Esophagus mucosa (tissue), 1 donor: Measurements from ENCODE around the gene FLII. TPM values are rescaled to one million over a fixed set of nuclear protein-coding genes. Genes with fewer than 3 reads are reported as not detected.

Experiments
- ATAC-seq: fragments of 200-7000 bp; cut with Tn5 transposase; one replicate; pipeline ENCODE4 v1.9.1; 2020
- total RNA-seq: library from RNA; stranded (reverse); gene quantifications from one replicate; pipeline ENCODE4 v1.2.4, GENCODE V29; 2023
- donor health status: DM: yes; HTN: yes; CAD: no.

The FLII gene
- total RNA-seq, 1 donor from 2014 or later = 210 TPM

DNA sequence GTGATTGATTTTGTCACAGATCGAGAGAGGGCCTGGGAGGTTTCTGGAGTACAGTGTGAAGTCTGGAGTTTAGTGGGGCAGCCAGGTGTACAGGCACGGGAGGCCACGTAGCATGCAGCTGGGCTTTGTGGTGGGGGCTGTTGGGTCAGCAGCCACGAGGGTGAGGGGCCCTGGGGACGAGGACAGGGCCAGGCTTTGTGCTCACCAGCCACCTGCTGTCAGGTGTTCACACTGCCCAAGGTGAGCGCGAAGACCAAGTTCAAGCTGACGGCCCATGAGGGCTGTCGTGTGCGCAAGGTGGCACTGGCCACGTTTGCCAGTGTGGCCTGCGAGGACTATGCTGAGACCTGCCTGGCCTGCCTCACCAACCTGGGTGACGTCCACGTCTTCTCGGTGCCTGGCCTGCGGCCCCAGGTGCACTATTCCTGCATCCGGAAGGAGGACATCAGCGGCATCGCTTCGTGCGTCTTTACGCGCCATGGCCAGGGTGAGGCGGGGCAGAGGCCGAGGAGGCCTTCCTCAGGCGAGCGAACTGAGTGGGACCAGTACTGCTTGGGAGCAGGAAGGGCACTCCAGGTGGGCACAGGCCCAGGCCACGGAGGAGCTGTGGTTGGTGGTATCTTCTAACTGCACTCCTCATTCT is 17.2 kb downstream of the FLII start:
- no peak for ATAC-seq

GRCh38 chr17:18240449-18240848 is 18.1 kb downstream of the FLII start:
- ATAC-seq = no peak

- ATAC-seq = no peak
Measured at GRCh38 chr17:18238299-18238698, 20.2 kb downstream of the FLII start.

DNA sequence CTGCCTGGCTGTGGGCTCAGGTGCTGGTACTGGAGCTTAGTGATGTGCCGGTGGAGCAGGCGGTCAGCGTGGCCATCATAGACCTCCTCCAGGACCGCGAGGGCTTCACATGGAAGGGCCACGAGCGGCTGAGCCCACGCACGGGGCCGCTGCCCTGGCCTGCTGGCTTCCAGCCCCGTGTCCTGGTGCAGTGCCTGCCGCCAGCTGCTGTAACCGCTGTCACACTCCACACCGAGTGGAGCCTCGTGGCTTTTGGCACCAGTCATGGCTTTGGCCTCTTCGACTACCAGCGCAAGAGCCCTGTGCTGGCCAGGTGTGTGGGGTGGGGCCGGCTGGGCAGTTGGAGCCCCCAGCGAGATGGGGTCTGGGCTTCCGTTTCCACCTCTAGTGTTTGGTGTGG is 21.1 kb downstream of the FLII start:
- no peak for ATAC-seq

GRCh38 chr17:18236494-18236893 is 22.0 kb downstream of the FLII start:
- no peak for ATAC-seq

DNA sequence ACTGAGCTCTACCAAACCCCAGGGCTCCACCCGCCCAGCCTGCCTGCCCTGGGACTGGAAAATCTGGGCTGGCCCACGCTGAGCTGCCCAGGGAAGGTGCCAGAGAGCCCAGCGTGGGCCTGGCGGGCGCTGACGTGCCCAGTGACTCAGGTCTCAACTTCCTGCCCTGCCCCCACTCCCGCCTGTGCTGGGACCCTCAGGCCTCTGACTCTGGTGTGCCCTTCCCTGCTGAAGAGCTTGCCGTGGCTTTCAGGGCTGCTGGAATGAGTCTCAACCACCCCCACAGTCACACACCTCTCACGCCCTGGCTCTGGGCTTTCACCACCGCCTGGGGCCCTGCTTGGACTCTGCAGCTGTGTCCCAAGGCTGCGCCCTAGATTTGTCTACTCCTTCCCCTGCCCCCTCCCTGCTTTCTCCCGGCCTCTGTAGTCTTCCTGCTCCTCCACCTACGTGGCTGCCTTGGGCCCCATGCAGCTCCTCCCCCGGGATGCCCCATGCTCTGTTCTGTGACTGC is 22.7 kb downstream of the FLII start:
- ATAC-seq = peak; percentile 86

- no peak for ATAC-seq
Measured at GRCh38 chr17:18234853-18235380, 23.6 kb downstream of the FLII start.

- ATAC-seq = no peak
Measured at GRCh38 chr17:18233803-18234518, 24.6 kb downstream of the FLII start.

- no peak for ATAC-seq
Measured at GRCh38 chr17:18231164-18231563, 27.4 kb downstream of the FLII start.

- ATAC-seq = no peak
Measured at GRCh38 chr17:18230288-18231141, 28.0 kb downstream of the FLII start.

DNA sequence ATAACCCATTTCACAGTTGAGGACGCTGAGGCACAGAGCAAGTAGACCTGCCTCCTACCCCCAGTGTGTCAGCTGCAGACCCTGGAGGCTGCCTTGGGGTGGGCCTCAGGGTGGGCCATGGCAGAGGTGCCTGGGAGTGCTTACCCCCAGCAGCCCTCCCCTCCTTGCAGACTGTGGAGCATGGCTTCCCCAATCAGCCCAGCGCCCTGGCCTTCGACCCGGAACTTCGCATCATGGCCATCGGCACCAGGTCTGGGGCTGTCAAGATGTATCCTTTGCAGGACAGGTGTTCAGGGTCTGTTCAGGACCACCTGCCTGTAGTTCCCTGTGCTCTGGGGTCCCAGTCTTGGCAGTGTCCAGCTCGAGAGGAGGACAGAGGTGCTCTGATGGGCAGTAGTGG is 28.8 kb downstream of the FLII start:
- no peak for ATAC-seq

DNA sequence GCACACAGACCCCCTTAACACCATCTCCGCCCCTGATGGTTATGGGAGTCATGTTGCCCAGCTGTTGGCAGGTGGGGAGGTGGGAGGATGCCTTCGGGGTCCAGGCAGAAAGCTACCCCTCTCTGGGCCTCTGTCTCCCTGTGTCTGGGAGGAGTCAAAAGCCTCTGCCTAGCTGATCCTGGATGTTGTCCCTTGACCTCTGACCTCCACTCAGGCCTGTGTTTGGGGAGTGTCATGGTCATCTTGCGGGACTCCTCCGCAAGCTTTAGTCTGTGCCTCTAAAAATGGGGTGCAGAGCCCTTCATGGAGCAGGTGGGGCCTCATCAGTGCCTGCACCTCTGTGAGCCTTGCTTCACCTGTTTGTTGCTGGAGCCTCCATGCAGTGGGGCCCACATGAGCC is 29.3 kb downstream of the FLII start:
- no peak for ATAC-seq

DNA sequence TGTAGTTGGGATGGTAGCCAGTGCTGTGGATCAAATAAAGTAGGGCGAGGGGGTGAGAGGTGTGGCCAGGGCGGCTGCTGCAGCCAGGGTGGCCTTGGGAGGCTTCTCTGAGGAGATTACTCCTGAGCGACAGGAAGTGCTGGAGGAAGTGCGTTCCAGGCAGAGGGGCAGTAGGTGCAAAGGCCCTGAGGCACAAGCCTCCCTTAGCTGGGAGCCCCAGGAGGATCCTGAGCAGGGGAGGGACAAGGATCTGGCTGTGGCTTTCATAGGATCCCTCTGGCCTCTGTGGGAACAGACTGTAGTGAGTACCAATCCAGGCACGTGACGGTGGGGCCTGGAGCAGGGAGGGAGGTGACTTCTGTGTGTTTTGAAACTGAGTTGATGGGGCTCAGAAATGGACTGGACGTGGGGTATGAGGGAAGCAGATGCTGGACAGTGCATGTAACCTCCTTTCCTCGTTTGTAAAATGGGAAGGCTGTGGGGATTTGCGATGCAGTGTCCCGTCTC is 30.3 kb downstream of the FLII start:
- ATAC-seq = no peak

GRCh38 chr17:18227635-18228034 is 30.9 kb downstream of the FLII start:
- ATAC-seq = no peak

DNA sequence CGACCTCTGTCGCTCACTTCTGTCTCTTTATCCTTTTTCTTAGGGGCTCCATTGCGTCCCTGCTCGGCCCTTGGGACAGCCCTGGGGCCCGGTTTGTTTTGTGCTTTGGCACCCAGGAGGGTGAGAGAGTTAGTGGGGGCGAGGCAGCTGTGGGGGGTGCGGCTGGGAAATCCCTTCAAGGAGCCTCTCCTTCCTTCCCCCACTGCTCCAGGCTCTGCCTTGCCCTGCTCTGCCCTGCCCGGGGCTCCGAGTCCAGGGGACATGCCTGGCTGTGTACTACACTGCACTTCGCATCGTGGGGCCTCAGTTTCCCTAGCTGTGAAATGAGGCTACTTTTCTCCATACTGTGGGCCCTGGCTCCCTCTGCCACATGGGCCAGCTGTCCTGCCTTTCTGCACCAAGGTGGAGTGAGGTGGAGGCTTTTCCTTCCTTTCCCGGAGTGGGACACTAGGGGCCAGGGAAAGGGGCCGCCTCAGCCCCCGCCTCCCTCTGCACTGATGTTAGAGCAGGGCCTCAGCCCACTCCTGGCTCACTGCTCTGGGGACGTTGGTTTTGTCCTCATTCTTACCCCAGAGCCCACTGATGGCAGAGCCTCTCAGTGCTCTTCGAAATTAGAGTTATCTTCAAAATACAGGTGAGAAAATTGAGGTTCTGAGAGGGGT is 32.1 kb downstream of the FLII start:
- ATAC-seq = peak; percentile 5

GRCh38 chr17:18225642-18226283 is 32.8 kb downstream of the FLII start:
- ATAC-seq = peak; percentile 3

DNA sequence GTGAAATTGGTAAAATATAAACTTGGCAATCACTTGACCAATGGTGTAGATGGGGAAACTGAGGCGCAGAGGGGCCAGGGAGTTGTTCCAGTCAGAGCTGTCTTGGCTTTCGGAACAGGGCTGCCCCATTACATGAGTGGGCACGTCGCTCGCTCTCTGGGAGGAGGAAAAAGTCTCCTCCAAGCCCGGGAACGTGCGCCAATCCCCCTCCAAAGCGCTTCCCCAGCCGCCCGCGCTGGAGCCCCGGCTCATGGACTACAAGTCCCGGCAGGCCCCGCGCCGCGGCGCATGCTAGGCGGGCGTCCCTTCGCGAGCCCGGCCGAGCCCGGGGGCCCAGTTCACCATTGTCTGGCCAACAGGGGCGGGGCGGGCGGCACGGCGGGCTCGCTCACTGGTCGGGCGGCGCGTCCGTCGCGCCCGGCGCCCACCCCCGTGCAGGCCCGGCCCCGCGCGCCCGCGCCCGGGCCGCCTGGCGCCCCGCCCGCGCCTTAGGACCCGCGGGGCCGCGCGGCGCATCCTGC is 33.4 kb downstream of the FLII start, which contains the start of gene LLGL1:
LLGL1 (plus strand) TSS at position 515 of the 521 bp plus-strand sequence. CDS start 48 bp downstream, outside the sequence.
- peak; percentile 93 for ATAC-seq

- no peak for ATAC-seq
Measured at GRCh38 chr17:18224387-18225120, 34.0 kb downstream of the FLII start.

GRCh38 chr17:18224053-18224386 is 34.5 kb downstream of the FLII start:
- no peak for ATAC-seq

DNA sequence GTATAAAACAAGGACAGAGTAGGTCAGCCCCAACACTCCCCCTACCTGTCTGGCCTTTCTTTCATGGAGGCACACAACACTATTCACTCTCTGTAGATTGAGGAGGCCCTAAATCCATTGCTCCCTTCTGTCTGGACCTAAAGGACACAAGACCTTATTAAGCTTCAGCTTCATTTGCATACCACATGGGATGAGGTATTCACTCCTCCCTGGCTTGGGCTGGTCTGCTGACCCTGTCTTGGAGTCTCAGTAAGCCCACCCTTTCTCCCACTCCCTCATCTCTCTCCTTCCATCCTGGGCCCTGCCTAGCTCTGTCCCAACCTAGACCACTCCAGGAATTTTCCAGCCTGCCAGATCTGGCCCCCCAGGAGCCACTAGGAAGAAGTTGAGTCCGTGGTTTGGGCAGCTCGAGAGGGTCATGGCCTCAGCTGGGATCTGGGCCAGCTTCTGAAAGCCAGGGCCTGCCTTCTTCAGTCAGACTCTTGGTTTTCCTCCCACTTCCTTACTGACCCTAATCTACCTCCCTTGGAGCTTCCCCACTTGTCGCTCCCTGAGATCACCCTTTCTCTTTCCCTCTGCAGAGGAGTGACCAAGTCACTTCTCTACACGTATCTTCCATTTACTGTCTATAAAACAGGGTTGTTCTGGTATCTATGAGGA is 39.7 kb downstream of the FLII start:
- ATAC-seq = no peak
